ENCODE results near the gene ZC3H13. TPM values are rescaled to one million over a fixed set of nuclear protein-coding genes. Genes with fewer than 3 reads are reported as not detected.

The ZC3H13 gene
- polyA plus RNA-seq, 4 donors: 54.1 to 73.6 (median 69.9) TPM

DNA sequence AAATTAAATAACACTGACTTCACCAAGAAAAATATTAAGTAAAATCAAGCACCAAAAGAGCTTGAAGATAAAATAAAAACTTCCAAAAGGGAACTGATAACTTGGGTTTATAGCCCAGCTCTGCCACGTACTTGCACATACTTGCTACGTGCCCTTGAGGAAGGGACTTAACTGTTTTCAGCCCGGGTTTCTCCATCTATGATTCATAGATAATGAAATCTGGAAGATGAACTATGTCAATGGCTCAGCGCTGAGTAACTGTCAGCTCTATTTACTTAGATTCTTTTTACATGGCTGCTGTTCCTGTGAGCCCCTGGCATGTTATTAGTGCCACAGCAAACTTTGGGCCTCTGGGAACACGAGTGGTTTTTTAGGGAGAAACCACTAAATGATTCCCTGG lies 9.6 kb upstream of the ZC3H13 start:
- no peak for DNase-seq (ENCODE audit: low read depth in 4 of 4, low spot score in 2 of 4)

GRCh38 chr13:46059405-46059804 lies 6.9 kb upstream of the ZC3H13 start:
- DNase-seq (ENCODE audit: low read depth in 4 of 4, low spot score in 2 of 4): no peak

- DNase-seq (ENCODE audit: low read depth in 4 of 4, low spot score in 2 of 4): no peak
These were observed 5.7 kb upstream of the ZC3H13 start for GRCh38 chr13:46058268-46058667.

GRCh38 chr13:46057256-46058015 lies 4.9 kb upstream of the ZC3H13 start:
- DNase-seq (ENCODE audit: low read depth in 4 of 4, low spot score in 2 of 4): no peak

GRCh38 chr13:46053162-46054012 lies 841 bp upstream of the ZC3H13 start:
- DNase-seq (ENCODE audit: low read depth in 4 of 4, low spot score in 2 of 4): peak in 3 of 4 donors; percentile 9 to 13 (median 11)

DNA sequence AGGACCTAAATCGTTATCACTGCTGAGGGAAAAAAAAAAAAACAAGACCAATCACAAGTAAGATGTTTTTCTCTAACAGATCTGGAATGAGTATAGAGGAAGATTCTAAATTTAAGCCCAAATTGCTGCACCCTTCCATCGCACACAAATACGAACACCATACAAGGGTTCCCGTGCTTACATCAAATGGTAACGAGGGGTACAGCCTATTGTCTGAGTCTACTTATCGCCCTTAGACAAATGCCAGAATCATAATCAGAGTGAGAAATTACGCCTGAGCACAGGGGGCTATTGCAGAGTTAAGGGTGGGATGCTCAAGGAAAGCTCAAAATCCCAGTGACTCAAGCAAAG lies 603 bp downstream of the ZC3H13 start:
- DNase-seq (ENCODE audit: low read depth in 4 of 4, low spot score in 2 of 4): peak; percentile 13 to 53 (median 26)

DNA sequence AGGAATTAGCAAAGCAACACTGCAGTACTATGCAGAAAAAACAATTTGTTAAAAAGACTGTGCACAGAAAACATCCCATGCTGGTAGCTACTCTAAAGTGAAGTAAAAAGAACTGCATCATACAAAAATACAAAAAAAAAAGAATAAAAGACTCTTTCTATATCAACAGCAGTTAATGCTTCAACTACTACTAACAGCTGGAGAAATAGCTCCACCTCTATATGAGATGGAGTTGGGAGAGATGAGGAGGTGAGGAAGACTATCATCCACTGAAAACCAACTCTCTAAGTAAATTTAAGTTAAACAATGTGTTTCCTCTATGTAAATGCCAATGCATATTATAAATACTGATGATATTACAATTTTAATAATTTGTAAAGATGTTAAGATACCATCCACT lies 1.8 kb downstream of the ZC3H13 start:
- DNase-seq (ENCODE audit: low read depth in 4 of 4, low spot score in 2 of 4): no peak

- no peak for DNase-seq (ENCODE audit: low read depth in 4 of 4, low spot score in 2 of 4)
These were observed 7.1 kb downstream of the ZC3H13 start for GRCh38 chr13:46045424-46045823.

DNA sequence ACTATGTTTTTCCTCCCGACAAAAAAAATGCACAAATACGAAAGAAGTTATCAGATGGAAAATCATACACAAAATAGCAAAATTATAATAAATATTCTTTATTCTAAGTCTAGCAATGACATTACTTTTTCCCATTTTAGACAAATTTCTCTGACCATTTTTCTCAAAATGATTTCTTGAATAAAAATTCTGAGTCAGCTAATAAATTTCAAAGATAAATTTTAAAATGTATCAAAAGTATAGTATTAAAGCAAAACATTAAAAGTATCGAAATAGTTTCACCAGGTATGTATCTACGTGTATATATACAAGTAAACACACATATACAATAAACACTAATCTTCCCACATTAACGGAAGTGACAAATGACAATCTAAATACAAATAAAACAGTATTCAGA lies 8.9 kb downstream of the ZC3H13 start:
- DNase-seq (ENCODE audit: low read depth in 4 of 4, low spot score in 2 of 4): no peak

- no peak for DNase-seq (ENCODE audit: low read depth in 4 of 4, low spot score in 2 of 4)
These were observed 11.1 kb downstream of the ZC3H13 start for GRCh38 chr13:46041419-46041839.

GRCh38 chr13:46040763-46041162 lies 11.8 kb downstream of the ZC3H13 start:
- DNase-seq (ENCODE audit: low read depth in 4 of 4, low spot score in 2 of 4): no peak

DNA sequence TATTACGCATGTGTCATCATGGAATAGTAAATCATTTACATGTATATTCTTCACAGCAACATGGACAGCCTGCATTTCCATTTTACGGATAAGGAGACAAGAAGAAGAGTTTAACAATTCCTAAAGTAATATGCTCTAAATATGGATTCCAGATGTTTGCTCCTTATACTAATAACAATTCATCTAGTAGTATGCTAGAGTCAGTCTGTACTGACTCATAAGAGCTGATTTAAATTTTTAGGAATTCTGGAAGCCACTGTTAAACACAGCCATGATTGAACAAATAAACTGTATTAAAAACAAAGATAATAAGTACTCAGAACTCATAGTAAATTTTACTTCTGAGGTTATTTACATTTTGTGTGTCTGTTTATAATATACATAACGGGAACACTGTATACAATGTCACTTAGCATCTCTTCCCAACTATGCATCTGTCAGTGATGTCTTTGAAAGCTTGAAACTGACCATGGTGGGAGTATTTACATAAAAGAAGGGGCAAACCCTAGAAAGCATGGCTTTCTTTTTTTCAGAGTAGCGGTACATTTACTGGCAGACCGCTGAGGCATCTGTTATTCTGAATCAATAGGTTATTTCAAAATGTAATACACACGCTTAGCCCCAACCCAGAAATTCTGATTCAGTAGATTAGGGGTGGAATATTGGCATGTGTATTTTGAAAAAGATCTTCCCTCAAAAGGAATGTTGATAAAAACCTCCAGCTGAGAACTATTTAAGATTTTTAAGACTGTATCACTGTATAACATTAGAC lies 12.9 kb downstream of the ZC3H13 start:
- no peak for DNase-seq (ENCODE audit: low read depth in 4 of 4, low spot score in 2 of 4)

GRCh38 chr13:46038296-46038695 lies 14.2 kb downstream of the ZC3H13 start:
- DNase-seq (ENCODE audit: low read depth in 4 of 4, low spot score in 2 of 4): no peak

DNA sequence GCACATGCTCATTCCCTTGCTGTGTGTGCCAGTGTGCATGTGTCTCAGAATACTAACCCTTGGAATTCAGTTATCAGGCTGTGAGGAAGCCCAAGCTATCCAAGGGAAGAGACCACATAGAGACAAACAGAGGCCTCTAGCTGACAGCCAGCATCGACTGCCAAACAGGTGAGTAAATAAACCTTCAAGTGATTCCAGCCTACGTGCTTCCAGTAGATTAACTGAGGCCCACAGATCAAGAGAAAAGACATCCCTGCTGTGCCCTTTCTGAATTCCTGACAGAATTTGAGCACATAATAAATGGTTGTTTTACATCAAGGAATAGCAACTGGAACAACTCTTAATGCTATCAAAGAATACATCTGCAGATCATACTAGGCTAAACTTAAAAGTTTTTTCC lies 17.5 kb downstream of the ZC3H13 start:
- DNase-seq (ENCODE audit: low read depth in 4 of 4, low spot score in 2 of 4): no peak

DNA sequence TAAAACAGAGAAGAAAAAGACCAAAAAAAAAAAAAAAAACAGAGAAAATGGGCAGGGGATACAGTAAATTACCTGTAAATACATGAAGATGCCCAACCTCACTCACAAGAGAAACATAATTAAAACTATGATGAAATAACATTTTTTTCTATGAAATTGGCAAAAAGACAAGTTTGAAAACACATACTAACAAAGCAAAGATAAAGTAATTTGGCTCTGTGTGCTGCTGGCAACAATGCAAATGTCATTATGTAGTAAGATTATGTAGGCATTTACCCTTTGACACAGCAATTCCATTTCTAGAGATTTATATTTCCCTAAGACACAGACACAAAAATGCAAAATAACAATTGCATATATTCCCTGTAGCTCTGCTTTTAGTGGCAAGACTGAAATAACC lies 20.2 kb downstream of the ZC3H13 start:
- DNase-seq (ENCODE audit: low read depth in 4 of 4, low spot score in 2 of 4): no peak

GRCh38 chr13:46031581-46032263 lies 20.8 kb downstream of the ZC3H13 start:
- no peak for DNase-seq (ENCODE audit: low read depth in 4 of 4, low spot score in 2 of 4)

DNA sequence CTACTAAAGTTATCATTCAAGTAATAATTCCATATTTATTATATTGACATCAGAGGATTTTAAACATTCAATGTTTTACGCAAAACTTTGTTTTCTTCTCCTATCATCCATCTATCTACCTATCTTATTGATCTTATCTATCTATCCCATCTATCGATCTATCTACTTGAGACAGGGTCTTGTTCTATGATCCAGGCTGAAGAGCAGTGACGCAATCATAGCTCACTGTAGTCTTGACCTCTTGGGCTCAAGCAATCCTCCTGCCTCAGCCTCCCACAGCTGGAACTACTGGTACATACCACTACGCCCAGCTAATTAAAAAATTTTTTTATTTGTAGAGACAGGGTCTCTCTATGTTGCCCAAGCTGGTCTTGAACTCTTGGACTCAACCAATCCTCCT lies 27.4 kb downstream of the ZC3H13 start:
- no peak for DNase-seq (ENCODE audit: low read depth in 4 of 4, low spot score in 2 of 4)

GRCh38 chr13:46022481-46022880 lies 30.1 kb downstream of the ZC3H13 start:
- no peak for DNase-seq (ENCODE audit: low read depth in 4 of 4, low spot score in 2 of 4)

GRCh38 chr13:46016216-46016615 lies 36.3 kb downstream of the ZC3H13 start:
- no peak for DNase-seq (ENCODE audit: low read depth in 4 of 4, low spot score in 2 of 4)

DNA sequence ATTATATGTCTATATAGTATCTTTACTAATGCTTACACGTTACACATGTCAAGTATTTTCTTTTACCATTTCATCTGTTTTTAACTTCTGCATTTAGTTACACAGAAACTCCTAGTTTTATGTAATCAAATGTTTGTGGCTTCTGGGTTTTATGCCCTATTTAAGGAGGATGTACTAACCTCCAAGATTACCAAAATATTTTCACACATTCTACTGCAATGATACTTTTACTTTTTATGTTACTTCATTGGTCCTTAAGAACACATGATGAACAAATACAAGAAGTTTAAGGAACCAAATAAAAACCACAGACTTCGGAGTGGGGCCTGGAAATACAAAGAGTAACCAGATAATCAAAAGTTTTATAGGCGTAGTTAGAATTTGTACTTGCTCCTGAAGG lies 37.2 kb downstream of the ZC3H13 start:
- no peak for DNase-seq (ENCODE audit: low read depth in 4 of 4, low spot score in 2 of 4)

GRCh38 chr13:46012404-46012803 lies 40.1 kb downstream of the ZC3H13 start:
- DNase-seq (ENCODE audit: low read depth in 4 of 4, low spot score in 2 of 4): no peak

Data from left renal cortex interstitium (tissue), 4 donors.